GM18511 (cell line): ENCODE results near the gene HLA-DRB1.
"Not testable (repeated sequence)": the region's sequence is repeated elsewhere in the genome, so short reads cannot be mapped to it uniquely, and the experiment has no call there.

Experiments used
- ATAC-seq: cut with Tn5 transposase; IDR thresholded peaks from one replicate; pipeline ENCODE4 v1.9.1; 2021; ENCODE audit warnings: mild to moderate bottlenecking, moderate library complexity; ENCODE audit not compliant: unreplicated experiment

Gene HLA-DRB1

GRCh38 chr6:32609731-32610640, 20.3 kb upstream of the HLA-DRB1 start:
- ATAC-seq, result peak; percentile 89

- ATAC-seq, result no peak
These were observed 19.7 kb upstream of the HLA-DRB1 start for GRCh38 chr6:32609391-32609730.

- no peak for ATAC-seq
These were observed 18.7 kb upstream of the HLA-DRB1 start for GRCh38 chr6:32608362-32608761.

- no peak for ATAC-seq
These were observed 18.3 kb upstream of the HLA-DRB1 start for GRCh38 chr6:32607988-32608298.

- ATAC-seq, result no peak
These were observed 17.8 kb upstream of the HLA-DRB1 start for GRCh38 chr6:32607263-32607987.

GRCh38 chr6:32604434-32604877, 14.8 kb upstream of the HLA-DRB1 start:
- no peak for ATAC-seq

- no peak for ATAC-seq
These were observed 14.2 kb upstream of the HLA-DRB1 start for GRCh38 chr6:32603888-32604287.

GRCh38 chr6:32603222-32603621, 13.6 kb upstream of the HLA-DRB1 start:
- no peak for ATAC-seq

GRCh38 chr6:32602383-32602782, 12.7 kb upstream of the HLA-DRB1 start:
- no peak for ATAC-seq

GRCh38 chr6:32597024-32597423, 7.4 kb upstream of the HLA-DRB1 start:
- no peak for ATAC-seq

- not testable (repeated sequence) for ATAC-seq
These were observed 1.1 kb upstream of the HLA-DRB1 start for GRCh38 chr6:32590713-32591112.

GRCh38 chr6:32588156-32588555, 1.5 kb downstream of the HLA-DRB1 start:
- ATAC-seq, result no peak

GRCh38 chr6:32583527-32583898, 6.1 kb downstream of the HLA-DRB1 start:
- ATAC-seq, result no peak

GRCh38 chr6:32581315-32582095, 8.1 kb downstream of the HLA-DRB1 start:
- no peak for ATAC-seq

GRCh38 chr6:32580593-32580992, 9.1 kb downstream of the HLA-DRB1 start:
- no peak for ATAC-seq

GRCh38 chr6:32578962-32579361, 10.7 kb downstream of the HLA-DRB1 start:
- no peak for ATAC-seq

GRCh38 chr6:32577493-32577892, 12.2 kb downstream of the HLA-DRB1 start:
- ATAC-seq, result not testable (repeated sequence)

GRCh38 chr6:32576250-32576649, 13.4 kb downstream of the HLA-DRB1 start:
- ATAC-seq, result no peak

- no peak for ATAC-seq
These were observed 19.2 kb downstream of the HLA-DRB1 start for GRCh38 chr6:32570363-32570905.

GRCh38 chr6:32568561-32568960, 21.1 kb downstream of the HLA-DRB1 start:
- no peak for ATAC-seq

GRCh38 chr6:32566957-32567356, 22.7 kb downstream of the HLA-DRB1 start:
- ATAC-seq, result no peak
